GM12892 (cell line): ENCODE results near the gene MYO5B.

ENCODE experiments used
- POLR2A ChIP-seq: IDR thresholded peaks from 2 replicates; pipeline ENCODE4 v1.6.1; 2011; ENCODE audit warnings: low read depth, low read length, control low read depth
- POLR2AphosphoS5 ChIP-seq: IDR thresholded peaks from 2 replicates; pipeline ENCODE4 v1.6.1; 2011; ENCODE audit warnings: low read depth, low read length, control low read depth

DNA sequence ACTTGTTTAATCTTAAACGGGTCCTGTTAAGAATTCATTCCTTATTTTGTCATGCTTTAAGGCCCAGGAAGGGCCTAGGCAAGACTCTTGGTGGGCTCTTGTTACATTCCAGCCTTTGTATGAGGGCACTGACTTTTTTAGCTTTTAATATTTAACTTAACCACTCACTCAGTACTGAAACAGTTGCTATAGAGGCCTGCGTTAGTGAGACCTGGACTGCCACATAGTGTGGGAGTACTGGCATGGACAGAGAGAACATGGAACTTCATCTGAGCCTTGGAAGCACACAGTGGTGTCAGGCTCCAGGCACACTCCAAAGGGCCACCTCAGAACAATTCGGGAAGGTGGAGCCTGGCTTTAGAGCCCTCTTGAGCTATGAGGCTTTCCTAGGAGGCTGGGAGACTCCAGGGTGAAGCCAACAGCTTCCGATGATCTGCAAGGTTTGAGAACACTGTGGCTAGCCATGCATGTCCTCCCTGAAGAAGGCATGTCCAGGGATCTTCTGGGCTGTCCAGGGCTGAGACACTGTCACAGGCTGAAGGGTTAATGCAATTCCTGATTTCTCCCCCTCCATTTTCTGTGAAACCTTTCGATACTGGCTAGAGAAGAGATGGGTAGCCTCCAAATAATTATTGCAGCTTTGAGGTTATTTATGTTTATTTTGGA lies 226.2 kb downstream of the MYO5B start:
- no peak for TF ChIP-seq POLR2A
- no peak for TF ChIP-seq POLR2AphosphoS5
